NCI-H2107 treated with DMSO at 0.1 percent for 48 hours (cell line): ENCODE measurements around the gene TRAPPC12.
"Not testable (repeated sequence)": the region's sequence is repeated elsewhere in the genome, so short reads cannot be mapped to it uniquely, and the experiment has no call there.

ENCODE experiments used
- DNase-seq: peaks from one replicate; lab custom pipeline; 2025; ENCODE audit not compliant: unreplicated experiment; lab: John Stamatoyannopoulos, UW

TRAPPC12 gene

GRCh38 chr2:3498783-3499394 lies 119.4 kb downstream of the TRAPPC12 start:
- no peak for DNase-seq

- no peak for DNase-seq
These were observed 120.9 kb downstream of the TRAPPC12 start for GRCh38 chr2:3500326-3500899.

GRCh38 chr2:3503046-3503445 lies 123.6 kb downstream of the TRAPPC12 start:
- no peak for DNase-seq

- no peak for DNase-seq
These were observed 124.0 kb downstream of the TRAPPC12 start for GRCh38 chr2:3503483-3503882.

- DNase-seq = no peak
These were observed 125.2 kb downstream of the TRAPPC12 start for GRCh38 chr2:3504741-3505140.

- no peak for DNase-seq
These were observed 126.3 kb downstream of the TRAPPC12 start for GRCh38 chr2:3505771-3506170.

- DNase-seq = no peak
These were observed 132.6 kb downstream of the TRAPPC12 start for GRCh38 chr2:3512086-3512485.

- DNase-seq = no peak
These were observed 133.7 kb downstream of the TRAPPC12 start for GRCh38 chr2:3513026-3513810.

GRCh38 chr2:3515438-3515837 lies 135.9 kb downstream of the TRAPPC12 start:
- DNase-seq = not testable (repeated sequence)

GRCh38 chr2:3516831-3517230 lies 137.3 kb downstream of the TRAPPC12 start:
- DNase-seq = no peak

GRCh38 chr2:3517948-3518495 lies 138.5 kb downstream of the TRAPPC12 start:
- DNase-seq = no peak

- DNase-seq = peak; percentile 85
These were observed 139.2 kb downstream of the TRAPPC12 start for GRCh38 chr2:3518496-3519254.

- no peak for DNase-seq
These were observed 140.0 kb downstream of the TRAPPC12 start, which contains the start of gene ADI1 for GRCh38 chr2:3519255-3520205. Gene ADI1 (minus strand): TSS chr2:3519531. CDS start chr2:3519487, 44 bp downstream.

- no peak for DNase-seq
These were observed 141.1 kb downstream of the TRAPPC12 start for GRCh38 chr2:3520591-3520990.

- no peak for DNase-seq
These were observed 143.5 kb downstream of the TRAPPC12 start for GRCh38 chr2:3522961-3523421.

- no peak for DNase-seq
These were observed 144.1 kb downstream of the TRAPPC12 start for GRCh38 chr2:3523551-3524041.

GRCh38 chr2:3526871-3527270 lies 147.4 kb downstream of the TRAPPC12 start:
- DNase-seq = no peak

GRCh38 chr2:3527886-3528785 lies 148.6 kb downstream of the TRAPPC12 start:
- no peak for DNase-seq
